ENCODE measurements around the gene IRAK4. TPM values are rescaled to one million over a fixed set of nuclear protein-coding genes. Genes with fewer than 3 reads are reported as not detected.

The IRAK4 gene
- 14.0 and 19.1 TPM in 2 replicates for total RNA-seq

GRCh38 chr12:43758728-43759563 lies at the start of gene IRAK4, which contains the start of gene PUS7L:
IRAK4 (plus strand) TSS chr12:43758951; CDS start chr12:43768112, 9,161 bp downstream.
PUS7L (minus strand) TSS chr12:43758790; CDS start chr12:43755245, 3,545 bp downstream.

GRCh38 chr12:43805860-43806736 lies 47.3 kb downstream of the IRAK4 start, which contains the start of gene TWF1:
TWF1 (minus strand) TSS chr12:43806317; CDS start chr12:43806245, 72 bp downstream.

DNA sequence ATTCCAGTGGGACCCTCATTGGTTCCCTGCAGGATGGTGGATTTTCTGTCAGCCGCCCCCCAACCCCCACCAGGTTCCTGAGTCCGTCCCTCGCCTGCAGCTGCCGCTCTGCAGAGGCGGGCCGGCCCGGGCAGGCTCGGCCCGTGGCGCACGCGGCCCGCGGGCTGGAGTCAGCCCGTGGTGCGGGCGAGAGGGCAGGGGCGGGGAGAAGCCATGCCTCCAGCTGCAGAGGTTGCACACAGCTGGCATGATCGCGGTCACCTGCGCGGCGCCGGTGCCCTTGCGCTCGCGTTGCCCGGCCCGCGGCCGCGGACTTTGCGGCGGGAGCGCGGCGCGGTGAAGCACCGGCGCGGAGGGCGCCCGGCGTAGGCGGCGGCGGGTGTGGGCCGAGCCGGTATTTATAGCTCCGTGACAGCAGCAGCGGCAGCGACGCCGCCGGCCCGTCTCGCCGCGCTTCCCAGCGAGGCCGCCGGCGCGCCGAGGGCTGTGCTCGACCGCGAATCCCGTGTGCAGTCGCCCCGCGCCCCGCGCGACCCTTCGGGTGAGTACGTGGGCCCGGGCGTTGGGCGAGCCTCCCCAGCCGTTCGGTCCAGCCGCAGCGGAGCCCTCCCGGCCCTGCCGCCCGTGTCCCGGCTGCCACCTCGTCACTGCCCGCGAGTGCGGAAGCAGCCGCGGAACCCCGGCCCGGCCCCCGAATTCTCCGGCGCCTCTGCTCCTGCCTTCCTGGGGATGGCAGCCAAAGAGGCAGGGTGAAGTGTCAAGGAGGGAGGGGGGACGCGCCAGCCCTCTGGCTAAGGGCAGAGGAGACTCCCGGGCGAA lies 77.1 kb downstream of the IRAK4 start, which contains the start of gene TMEM117:
Gene TMEM117 (plus strand): TSS at position 426 of the 819 bp plus-strand sequence.

Other genes with a start within 250 kb of the IRAK4 start
- gene ADAMTS20, start 206.7 kb upstream of the IRAK4 start, total RNA-seq, result not detected in 2 replicates
- gene PUS7L, start 161 bp upstream of the IRAK4 start, total RNA-seq, result 15.1 and 19.0 TPM in 2 replicates
- 137 and 158 TPM in 2 replicates for gene TWF1, start 47.4 kb downstream of the IRAK4 start, total RNA-seq
- gene TMEM117, start 77.1 kb downstream of the IRAK4 start, total RNA-seq, result 4.2 and 6.7 TPM in 2 replicates

All from aortic smooth muscle cell (primary cell).